ENCODE results near the gene PACC1.

DNA sequence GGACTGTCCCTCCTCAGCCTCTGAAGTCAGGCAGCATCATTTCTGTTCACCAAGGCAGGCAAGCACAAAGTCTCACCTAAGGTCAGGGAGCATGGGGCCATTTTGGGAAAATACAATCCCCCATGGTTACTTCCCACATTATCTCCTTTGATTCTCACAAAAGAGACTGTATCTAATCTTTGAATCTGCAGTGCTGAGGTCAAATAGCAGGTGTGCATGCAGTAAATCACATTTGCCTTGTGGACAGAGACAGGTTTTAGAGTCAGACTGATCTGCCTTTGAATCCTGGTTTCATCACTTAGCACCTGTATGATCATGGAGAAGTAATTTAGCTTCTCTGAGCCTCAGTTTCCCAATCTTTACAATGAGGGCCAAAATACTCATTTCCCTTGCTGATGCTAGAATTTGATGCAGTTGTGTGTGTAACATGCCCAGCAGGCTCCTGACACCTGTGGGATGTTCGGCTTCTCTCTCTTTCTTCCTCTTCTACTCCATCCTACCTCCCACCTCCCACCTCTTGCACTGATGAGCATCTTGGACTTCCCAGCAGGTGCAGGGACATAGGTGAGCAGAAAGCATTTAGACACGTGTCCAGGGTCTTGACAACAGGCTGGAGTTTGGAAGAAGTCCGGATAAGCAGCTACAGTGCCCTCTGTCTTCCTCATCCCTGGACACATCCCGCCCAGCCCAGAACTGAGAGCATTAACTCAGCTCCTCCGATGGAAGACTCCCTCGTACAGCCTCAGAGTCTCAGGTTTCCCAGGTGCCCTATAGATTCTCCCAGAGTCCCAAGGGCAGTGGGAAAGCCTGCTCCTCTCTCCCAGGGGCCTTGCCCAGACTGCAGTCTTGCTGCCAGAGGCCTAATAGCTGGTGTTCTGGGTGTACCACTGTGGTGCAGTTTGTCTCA, 37.0 kb upstream of the PACC1 start:
- TF ChIP-seq, protein P1, sequence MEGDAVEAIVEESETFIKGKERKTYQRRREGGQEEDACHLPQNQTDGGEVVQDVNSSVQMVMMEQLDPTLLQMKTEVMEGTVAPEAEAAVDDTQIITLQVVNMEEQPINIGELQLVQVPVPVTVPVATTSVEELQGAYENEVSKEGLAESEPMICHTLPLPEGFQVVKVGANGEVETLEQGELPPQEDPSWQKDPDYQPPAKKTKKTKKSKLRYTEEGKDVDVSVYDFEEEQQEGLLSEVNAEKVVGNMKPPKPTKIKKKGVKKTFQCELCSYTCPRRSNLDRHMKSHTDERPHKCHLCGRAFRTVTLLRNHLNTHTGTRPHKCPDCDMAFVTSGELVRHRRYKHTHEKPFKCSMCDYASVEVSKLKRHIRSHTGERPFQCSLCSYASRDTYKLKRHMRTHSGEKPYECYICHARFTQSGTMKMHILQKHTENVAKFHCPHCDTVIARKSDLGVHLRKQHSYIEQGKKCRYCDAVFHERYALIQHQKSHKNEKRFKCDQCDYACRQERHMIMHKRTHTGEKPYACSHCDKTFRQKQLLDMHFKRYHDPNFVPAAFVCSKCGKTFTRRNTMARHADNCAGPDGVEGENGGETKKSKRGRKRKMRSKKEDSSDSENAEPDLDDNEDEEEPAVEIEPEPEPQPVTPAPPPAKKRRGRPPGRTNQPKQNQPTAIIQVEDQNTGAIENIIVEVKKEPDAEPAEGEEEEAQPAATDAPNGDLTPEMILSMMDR (IDR thresholded peaks at IDR 0.05): no peak
- no peak for TF ChIP-seq POLR2A (IDR thresholded peaks at IDR 0.05)

Data from body of pancreas (tissue), 4 donors.